Activated CD8-positive, alpha-beta memory T cell treated with anti-CD3 and anti-CD28 coated beads for 24 hours (primary cell): ENCODE measurements around the gene MACROD2.
"Not testable (repeated sequence)": the region's sequence is repeated elsewhere in the genome, so short reads cannot be mapped to it uniquely, and the experiment has no call there.

ENCODE experiments used
- DNase-seq: peaks from one replicate; pipeline ENCODE4 v3.0.0-alpha.2; 2020

The MACROD2 gene

DNA sequence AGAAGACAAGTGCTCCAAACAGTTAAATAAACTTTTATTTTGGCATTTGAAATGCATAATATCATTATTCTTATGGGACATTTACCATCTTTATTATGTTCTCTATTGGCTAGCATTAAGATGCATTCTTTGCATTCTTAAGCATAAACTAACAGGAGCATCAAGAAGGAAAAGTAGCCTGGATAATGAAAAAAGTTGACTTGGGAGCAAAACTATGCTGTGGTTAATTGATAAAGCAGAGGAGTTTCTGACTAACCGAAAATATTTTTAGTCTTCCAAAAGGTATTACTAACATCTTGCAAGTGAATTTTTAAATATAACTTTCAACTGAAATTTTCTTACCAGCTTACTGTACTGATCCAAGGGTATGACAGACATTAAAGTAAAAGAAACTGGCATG lies 201.8 kb downstream of the MACROD2 start:
- no peak for DNase-seq

DNA sequence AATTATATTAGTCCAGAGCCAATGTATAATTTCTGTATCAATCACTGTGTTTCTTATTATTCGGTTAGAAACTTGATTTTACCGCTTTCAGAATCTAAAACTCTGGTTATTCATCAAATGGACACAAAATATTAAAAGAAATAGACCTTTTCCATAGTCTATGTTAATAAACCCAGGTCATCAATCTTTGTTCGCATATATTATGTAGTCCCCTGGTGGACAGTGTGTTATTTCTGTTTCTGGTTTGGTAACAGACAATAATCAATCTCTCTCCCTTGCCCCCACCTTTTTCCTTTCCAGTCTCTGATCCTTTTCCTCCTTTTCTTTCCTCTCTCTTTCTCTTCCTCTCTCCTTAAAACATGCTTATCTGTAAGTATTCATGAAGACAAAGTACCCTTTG lies 203.1 kb downstream of the MACROD2 start:
- no peak for DNase-seq

DNA sequence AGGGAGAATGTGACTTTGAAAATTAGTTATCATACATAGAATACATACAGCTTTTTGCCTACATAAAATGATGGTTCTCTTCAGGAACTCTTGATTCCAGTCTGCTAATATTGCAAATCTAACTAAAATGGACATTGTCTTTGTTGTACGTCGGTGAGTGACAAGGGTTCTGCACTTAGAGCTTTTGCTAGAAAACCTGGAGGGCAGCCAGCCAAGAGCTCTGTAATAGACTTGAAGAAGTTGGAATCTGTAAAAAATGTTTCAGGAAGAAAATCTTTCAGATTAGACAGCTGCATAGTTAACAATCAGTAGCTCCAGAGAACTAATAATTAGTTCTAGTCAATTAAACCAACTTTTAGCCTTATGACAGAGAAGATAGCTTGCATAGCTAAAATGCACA lies 203.8 kb downstream of the MACROD2 start:
- no peak for DNase-seq

DNA sequence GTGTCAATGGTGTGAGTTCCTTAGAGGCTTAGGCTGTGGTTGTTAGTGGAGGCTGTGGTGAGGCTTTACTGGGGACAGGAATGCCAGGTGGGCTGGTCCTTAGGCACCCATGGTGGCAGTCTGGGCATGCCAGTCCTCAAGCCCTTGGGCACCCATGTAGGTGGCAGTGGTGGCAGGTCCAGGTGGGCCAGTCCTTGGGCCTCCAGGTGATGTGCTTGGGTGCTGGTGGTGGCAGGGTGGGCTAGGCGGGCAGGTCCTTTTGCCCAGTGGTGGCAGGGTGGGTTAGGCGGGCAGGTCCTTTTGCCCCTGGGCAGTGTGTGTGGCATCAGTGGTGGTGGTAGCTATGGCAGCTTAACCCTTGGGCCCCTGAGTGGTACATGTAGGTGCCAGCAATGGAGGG lies 208.3 kb downstream of the MACROD2 start:
- no peak for DNase-seq

DNA sequence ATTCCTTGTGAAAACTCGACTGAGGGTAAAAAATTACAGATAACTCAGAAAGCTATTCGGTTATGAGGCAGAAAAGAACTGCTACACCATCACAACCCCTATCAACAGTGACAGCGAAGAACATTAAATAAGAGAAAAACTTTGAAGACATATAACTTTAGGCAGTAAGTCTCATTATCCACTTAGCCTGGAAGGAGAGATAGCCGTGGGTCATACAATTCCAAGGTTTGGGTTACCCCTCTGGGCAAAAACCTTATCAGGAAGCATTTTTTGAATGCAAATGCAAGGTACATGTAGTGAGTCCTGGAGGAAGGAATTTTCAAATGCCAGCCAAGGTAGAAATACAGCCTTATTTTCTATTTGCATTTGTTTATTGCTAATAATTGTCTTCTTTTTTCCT lies 212.3 kb downstream of the MACROD2 start:
- DNase-seq: no peak

DNA sequence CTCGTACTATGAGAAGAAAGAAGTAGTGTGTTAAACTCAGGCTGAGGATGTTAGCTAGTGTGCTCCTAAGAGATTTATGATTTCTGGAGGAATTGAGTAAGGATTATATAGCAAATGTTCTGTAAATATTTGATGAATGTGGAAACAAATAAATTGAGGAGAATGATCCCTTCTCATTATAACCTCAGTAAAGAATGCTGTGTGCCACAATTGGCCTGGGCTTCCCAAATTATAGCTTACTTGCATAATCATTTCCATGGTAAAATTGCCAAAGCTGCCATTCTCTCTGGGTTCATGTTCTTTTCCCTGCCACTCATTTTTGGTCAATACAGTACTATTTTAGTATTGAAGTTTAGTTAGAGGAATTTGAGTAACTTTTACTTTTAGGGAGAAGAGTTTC lies 213.6 kb downstream of the MACROD2 start:
- no peak for DNase-seq

DNA sequence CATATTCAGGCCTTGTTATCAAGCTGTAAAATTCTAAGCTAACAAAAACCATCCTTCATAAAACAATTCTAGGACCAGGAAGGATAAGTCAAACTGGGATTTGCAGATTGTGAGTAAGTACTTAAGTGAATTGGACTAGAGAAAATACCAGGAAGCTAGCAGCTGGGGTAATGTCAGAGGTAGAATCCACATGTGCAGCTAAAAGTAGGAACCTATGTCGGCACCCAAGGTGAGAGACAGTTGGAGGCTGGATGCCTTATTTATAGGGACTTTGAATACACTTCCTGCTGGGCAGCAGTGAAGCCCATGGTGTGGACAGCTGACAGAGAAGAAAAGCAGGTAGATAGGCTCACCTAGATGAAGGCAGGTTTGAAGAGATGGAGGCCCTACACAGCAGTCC lies 214.8 kb downstream of the MACROD2 start:
- DNase-seq: no peak

DNA sequence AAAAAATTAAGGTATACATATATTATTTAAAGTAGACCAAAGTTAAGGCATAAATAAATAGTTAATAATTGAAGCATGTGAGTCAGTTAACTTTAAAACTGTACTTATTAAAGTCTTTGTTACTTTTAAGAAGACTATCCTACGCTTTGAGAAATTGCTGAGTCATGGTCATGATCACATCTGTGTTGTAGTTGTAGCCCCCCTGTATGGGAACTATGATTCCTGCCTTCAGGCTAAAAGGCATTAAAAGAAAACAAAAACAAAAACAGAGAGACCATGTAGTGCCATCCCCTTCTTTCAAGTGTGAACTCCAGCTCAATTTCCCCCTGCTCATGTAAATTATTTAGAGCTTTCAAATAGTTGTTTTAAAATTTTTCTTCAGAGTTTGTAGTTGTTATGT lies 218.7 kb downstream of the MACROD2 start:
- DNase-seq: no peak

DNA sequence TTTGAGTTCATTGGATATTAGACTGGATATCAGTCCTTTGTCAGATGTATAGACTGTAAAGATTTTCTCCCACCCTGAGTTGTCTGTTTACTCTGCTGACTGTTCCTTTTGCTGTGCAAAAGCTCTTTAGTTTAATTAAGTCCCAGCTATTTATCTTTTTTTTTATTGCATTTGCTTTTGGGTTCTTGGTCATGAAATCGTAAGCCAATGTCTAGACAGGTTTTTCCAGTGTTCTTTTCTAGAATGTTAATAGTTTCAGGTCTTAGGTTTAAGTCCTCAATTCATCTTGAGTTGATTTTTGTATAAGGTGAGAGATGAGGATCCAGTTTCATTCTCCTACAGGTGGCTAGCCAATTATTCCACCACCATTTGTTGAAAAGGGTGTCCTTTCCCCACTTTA lies 220.6 kb downstream of the MACROD2 start:
- not testable (repeated sequence) for DNase-seq

DNA sequence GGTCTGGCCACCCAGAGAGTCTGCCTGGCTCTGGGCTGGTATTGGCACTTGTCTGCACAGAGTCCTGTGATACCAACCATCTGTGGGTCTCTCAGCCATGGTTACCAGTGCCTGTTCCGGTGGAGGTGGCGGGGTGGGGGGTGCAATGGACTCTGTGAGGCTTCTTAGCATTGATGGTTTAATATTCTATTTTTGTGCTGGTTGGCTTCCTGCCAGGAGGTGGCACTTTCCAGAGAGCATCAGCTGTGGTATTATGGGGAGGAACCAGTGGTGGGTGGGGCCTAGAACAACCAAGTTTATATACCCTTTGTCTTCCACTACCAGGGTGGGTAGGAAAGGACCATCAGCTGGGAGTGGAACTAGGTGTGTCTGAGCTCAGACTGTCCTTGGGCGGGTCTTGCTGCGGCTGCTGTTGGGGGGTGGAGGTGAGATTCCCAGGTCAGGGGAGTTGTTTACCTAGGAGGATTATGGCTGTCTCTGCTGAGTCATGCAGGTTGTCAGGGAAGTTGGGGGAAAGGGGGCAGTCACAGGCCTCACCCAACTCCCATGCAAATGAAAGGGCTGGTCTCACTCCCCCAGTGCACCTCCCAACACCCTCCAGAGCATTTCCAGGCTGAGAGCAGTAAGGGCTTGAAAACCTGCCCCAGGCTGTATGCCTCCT lies 224.6 kb downstream of the MACROD2 start:
- DNase-seq: no peak

DNA sequence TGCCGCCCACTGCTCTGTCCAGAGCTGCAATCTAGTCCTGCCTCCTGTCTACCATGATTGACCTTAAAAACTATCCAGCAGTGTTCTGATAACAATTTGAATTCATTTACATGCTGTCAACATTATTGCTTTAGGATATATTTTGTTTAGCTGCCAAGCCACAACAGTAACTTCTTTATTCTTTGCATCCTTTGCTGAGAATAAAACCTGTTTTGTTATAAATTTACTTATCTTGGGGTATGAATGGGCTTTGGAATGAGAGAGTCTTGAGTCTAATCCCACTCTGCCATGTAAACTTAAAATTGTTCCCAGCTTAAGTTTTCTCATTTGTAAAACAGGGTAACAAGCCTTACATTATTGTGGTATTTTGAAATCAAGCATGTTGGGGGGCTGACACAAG lies 225.7 kb downstream of the MACROD2 start:
- DNase-seq: no peak

DNA sequence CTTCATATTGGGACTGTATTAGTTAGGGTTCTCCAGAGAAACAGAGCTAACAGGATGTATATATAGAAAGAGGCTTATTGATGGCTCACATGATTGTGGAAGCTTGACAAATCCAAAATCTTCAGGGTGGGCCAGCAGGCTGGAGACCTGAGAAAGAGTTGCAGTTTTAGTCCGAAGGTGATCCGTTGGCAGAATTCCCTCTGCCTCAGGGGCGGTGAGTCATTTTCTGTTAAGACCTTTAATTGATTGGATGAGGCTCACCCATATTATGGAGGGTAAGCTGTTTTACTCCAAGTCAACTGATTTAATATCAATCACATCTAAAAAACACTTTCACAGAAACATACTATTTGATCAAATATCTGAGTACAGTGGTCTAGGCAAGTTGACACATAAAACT lies 228.5 kb downstream of the MACROD2 start:
- no peak for DNase-seq

DNA sequence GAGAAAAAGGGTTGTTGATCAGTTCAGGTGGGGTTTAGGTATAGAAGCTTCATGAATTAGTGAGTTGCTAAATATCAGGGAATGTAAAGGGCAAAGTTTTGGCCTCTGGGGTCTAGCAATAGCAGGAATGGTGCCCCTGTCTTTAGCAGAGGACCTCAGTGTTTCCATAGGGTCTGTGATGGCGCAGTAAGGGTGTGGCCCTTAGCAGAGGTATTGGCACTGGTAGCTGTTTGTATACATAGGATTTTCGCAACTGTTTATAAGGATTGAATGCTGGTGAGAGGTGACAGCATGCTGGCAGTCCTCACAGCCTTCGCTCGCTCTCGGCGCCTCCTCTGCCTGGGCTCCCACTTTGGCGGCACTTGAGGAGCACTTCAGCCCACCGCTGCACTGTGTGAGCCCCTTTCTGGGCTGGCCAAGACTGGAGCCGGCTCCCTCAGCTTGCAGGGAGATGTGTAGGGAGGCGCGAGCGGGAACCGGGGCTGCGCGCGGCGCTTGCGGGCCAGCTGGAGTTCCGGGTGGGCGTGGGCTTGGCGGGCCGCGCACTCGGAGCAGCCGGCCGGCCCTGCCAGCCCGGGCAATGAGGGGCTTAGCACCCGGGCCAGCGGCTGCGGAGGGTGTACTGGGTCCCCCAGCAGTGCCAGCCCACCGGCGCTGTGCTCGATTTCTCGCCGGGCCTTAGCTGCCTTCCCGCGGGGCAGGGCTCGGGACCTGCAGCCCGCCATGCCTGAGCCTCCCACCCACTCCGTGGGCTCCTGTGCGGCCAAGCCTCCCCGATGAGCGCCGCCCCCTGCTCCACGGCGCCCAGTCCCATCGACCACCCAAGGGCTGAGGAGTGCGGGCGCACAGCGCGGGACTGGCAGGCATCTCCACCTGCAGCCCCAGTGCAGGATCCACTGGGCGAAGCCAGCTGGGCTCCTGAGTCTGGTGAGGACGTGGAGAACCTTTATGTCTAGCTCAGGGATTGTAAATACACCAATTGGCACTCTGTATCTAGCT lies 231.0 kb downstream of the MACROD2 start:
- not testable (repeated sequence) for DNase-seq

DNA sequence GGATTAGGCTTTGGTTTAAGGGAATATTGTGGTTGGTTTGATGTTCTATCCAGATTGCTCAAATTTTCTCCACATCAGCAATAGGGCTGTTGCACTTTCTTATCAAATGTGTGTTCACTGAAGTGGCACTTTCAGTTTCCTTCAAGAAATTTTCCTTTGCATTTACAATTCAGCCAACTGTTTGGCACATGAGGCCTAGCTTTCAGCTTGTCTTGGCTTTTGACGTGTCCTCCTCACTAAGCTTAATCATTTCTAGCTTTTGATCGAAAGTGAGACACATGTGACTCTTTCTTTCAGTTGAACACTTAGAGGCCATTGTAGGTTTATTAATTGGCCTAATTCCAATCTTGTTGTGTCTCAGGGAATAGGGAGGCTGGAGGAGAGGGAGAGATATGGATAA lies 237.3 kb downstream of the MACROD2 start:
- DNase-seq: no peak

DNA sequence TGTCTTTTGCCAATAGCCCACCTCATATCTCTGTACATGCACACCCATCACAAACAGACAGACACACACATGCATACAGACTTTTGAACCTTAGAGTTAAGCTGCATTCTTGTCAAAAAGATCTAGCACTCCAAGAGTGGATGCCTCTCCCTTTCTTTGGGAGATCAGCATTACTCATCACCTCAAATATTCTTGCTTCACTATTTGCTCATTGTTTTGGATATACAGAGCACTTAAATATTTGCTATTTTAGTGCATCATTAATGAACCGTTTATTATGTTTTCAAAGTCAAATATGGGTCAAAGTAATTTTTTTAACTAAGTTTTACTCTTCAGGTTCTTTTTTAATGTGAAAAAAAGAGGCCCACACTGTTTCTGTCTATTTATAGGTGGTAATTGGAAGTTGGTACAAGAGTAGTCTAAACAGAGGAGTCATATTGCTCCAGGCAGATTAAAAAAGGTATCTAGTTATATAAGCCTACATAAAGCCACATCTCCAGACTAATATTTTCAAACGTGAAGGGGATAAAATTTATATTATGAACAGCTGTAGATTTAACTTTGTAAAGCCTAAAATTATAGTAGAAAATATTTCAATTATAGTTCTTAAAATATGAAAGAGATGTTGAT lies 239.5 kb downstream of the MACROD2 start:
- no peak for DNase-seq

DNA sequence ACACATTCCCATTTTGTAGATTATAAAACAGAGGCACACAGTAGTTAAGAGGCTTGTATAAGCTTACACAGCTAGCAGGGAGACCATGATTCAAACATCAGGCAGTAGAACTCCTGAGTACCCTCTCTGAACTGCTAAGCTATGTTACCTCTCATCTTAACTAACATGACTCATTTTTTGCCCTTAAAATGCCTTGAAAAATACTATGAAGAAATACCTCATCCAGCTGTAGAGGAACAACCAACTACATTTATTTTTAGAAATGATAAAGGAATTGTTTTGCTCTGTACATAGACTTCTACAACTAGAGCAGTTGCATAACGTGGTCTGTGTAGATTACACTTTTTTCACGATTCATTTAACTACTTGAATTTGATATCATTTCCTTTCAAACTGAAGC lies 240.0 kb downstream of the MACROD2 start:
- DNase-seq: no peak

DNA sequence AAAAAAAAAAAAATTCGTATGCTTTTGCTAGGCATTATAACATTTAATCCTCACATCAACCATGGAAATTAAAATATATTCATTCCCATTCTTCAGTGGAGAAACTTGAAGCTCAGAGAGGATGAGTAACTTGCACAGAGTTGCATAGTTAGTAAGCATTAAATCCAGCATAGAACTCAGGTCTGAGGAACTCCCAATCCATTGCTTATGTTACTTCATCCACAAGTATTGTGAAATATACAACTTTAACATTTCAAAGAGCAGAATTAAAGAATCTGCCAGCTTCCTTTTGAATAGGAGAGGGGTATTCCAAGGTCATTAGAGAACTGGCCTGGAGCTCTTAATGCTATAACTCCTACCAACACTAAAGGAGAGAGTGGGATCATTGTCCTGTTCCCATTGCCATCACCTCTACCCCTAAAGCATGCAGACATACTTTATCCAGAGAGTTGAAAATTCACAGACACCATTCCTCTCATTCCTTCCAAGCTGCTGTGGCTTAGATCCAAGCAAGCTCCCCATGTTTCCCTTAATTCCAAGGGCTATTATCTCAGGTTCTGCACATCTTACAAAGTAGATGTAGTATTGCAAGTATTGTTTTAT lies 250.2 kb downstream of the MACROD2 start:
- no peak for DNase-seq

DNA sequence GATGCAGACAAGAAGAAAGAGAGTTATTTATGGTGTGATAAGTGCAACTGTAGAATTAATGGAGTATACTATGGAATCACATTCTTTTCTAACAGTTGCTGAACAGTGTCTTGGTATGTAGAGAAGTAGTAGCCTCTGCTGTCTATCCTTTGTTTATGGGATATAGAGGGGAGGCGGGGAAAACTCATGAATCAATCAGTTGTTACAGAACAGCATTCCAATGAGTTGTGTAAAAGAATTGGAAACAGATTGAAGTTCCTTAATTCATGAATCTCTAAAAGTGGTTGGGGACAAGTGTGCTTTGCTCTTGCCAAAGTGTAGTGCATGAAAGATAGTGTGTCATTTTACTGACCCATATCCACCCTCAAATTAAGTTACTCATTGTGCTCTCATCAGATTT lies 264.4 kb downstream of the MACROD2 start:
- DNase-seq: no peak

DNA sequence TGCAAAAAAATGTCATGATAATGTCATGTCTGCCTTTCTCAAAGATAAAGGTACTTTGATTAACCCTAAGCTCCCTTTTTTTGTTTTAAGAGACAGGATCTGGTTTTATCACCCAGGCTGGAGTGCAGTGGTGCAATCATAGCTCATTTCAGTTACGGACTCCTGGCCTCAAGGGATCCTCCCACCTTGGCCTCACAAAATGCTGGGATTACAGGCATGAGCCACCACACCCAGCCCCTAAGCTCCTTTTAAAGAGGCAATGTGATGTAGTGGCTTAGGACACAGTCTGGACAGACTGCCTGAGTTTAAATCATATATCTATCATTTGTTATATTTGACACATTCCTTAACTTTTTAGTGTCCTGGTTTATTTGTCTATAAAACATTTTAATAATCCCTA lies 265.1 kb downstream of the MACROD2 start:
- DNase-seq: no peak

DNA sequence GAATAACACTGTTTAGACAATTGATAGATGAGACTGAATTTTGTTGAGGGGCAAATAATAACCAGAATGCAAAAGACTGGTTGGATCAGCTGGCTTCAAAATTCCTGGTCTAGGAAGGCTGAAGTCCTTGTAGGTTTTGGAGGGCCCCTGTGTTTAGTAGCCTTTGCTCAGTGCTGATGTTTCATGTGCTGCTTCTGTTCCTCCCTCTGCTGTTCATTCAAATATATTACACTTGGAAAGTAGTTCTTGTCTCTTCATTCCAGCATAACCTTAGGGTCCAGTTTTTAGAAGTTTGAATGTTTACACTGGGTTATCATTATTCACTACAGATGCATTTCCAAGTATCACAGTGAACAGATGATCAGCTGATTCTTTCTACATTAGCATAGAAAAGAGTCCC lies 269.6 kb downstream of the MACROD2 start:
- DNase-seq: no peak

DNA sequence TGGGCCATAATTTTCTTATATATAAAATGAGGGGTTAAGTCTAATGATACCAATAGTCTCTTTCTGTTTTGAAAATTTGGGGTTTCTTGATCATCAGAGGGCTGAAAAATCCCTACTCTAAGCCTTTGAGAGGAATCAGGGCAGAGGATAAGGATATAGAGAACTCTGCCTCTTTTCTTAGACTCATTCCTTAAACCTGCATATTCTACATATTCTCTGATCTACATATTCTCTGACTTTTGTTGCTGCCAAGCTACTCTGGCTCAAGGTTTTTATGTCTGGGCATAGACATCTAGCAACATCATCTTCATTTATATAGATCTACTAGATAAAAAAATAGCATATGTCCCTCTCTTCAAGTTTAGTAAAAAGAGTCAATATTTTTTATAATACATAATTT lies 270.9 kb downstream of the MACROD2 start:
- DNase-seq: no peak

DNA sequence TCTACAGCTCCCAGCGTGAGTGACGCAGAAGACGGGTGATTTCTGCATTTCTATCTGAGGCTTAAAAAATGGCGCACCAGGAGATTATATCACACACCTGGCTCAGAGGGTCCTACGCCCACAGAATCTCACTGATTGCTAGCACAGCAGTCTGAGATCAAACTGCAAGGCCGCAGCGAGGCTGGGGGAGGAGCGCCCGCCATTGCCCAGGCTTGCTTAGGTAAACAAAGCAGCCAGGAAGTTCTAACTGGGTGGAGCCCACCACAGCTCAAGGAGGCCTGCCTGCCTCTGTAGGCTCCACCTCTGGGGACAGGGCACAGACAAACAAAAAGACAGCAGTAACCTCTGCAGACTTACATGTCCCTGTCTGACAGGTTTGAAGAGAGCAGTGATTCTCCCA lies 275.4 kb downstream of the MACROD2 start:
- not testable (repeated sequence) for DNase-seq

DNA sequence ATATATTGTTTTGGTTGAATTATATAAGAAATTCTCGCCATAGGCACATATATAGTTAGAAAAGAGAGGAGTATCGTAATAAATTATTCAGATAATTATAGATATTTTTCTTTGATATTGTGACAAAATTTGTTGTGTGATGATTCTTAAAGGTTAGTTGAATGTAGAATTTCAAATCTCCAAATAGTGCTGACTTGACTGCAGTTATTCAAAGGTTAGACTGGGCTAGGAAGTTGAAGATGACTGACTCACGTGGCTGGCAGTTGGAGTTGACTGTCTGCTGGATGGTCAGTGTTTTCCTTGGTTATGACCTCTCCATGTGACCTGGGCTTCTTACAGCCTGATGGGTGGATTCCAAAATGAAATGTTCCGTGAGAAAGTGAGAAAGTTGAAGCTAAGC lies 286.8 kb downstream of the MACROD2 start:
- DNase-seq: no peak

DNA sequence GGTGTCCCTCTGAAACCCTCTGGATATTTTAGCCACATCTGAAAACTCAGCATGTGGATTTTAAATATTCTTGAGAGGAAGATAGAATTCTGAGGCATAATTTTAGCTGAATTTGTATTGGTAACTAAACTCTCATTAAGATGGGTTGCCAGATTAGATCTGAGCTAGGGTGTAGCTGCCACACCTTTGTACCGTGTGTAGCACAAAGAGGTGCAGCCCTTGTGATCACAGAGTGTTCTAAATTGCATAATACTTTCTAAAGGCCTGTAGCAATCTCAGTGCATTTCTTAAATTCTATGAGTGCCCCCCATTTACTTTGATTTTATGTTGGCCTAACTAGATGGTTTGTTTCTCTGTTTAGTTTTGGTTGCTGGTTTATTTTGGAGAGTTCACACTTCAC lies 289.1 kb downstream of the MACROD2 start:
- DNase-seq: no peak
